ENCODE results near the gene ADAMTS3. TPM values are rescaled to one million over a fixed set of nuclear protein-coding genes. Genes with fewer than 3 reads are reported as not detected.

ADAMTS3 gene
- total RNA-seq, 1 donor from 2014 or later: 0.10 TPM

DNA sequence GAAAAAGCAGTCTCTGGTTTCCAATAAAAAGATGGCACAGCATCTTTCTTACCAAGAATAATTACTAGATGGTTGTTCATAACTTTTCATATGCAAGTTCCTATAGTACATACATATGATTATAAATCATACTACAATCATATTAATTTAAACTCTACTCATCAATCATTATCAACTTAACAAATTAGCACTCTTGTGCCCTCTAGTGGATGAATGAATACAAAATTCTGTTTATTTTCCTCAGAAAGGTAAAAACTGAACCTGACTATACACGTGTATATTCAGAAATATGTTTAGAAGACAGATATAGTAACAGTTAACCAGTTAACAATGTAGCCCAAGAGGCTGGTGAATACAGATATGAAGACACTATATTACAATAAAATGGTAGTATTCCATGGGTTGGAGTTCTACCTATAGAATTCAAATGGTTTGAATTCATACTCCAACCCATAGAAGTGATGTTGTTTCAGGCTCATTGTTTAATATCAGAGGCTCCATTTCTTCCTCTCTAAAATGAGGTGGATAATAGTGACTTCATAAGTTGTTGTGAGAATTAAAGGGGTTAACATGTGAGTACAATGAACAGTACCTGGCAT lies 100.0 kb downstream of the ADAMTS3 start:
- Mint-ChIP-seq H3K9me3 (ENCODE audit: unreplicated experiment) (no peaks in the 10 kb centered on the region), H3K4me1 (ENCODE audit: low read depth, unreplicated experiment) (no peaks in the 10 kb centered on the region), H3K27me3 (ENCODE audit: unreplicated experiment) (peaks cover 1% of the 10 kb centered on the region), H3K36me3 (ENCODE audit: unreplicated experiment) (no peaks in the 10 kb centered on the region), H3K4me3 (ENCODE audit: unreplicated experiment) (no peak overlapping the region), H3K27ac (ENCODE audit: unreplicated experiment) (no peak overlapping the region)
- TF ChIP-seq, protein P1, sequence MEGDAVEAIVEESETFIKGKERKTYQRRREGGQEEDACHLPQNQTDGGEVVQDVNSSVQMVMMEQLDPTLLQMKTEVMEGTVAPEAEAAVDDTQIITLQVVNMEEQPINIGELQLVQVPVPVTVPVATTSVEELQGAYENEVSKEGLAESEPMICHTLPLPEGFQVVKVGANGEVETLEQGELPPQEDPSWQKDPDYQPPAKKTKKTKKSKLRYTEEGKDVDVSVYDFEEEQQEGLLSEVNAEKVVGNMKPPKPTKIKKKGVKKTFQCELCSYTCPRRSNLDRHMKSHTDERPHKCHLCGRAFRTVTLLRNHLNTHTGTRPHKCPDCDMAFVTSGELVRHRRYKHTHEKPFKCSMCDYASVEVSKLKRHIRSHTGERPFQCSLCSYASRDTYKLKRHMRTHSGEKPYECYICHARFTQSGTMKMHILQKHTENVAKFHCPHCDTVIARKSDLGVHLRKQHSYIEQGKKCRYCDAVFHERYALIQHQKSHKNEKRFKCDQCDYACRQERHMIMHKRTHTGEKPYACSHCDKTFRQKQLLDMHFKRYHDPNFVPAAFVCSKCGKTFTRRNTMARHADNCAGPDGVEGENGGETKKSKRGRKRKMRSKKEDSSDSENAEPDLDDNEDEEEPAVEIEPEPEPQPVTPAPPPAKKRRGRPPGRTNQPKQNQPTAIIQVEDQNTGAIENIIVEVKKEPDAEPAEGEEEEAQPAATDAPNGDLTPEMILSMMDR (IDR thresholded peaks at IDR 0.05; ENCODE audit: partially characterized antibody, unreplicated experiment): peak; percentile 80
- no peak for DNase-seq

DNA sequence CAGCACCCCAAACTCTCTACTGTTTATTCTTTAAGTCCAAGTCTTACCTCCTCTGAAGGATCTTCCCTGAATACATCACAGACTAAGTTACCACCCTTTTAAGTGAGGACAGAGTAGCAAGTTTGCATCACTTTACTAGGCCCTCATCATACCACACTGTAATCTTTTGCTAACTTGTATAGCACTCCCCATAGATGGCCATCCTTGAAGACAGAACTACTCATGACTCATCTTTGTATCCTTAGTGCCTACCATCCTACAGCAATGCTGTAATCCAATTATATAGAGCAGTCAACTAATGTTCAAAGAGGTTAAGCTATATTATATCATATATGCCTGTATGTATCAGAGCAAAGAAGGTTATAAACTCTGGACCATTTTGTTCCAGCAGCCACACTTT lies 101.4 kb downstream of the ADAMTS3 start:
- Mint-ChIP-seq H3K4me3 (ENCODE audit: unreplicated experiment) (no peak overlapping the region), H3K4me1 (ENCODE audit: low read depth, unreplicated experiment) (no peaks in the 10 kb centered on the region), H3K36me3 (ENCODE audit: unreplicated experiment) (no peaks in the 10 kb centered on the region), H3K9me3 (ENCODE audit: unreplicated experiment) (no peaks in the 10 kb centered on the region), H3K27ac (ENCODE audit: unreplicated experiment) (no peak overlapping the region), H3K27me3 (ENCODE audit: unreplicated experiment) (peaks cover 1% of the 10 kb centered on the region)
- TF ChIP-seq, protein P1 (IDR thresholded peaks at IDR 0.05; ENCODE audit: partially characterized antibody, unreplicated experiment): no peak
- DNase-seq: no peak

DNA sequence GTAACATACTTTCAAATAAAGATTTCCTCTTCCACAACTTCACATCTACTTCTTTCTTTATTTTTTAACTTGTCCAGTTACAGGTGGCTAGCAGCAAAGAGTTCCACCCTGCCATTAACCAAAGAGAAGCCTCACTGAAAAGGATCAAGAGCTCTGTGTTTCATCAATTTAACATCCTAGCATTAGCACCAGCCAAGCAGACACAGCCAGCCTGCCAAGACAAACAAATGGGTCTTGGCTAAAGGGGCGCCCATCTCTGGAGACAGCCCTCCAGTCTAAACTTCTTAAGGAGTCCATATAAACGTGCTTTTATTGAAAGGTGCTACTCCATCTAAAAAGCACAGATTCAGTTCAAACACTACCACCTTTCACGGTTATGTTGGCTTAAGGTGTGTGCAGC lies 105.3 kb downstream of the ADAMTS3 start:
- Mint-ChIP-seq H3K27ac (ENCODE audit: unreplicated experiment) (no peak overlapping the region), H3K9me3 (ENCODE audit: unreplicated experiment) (no peaks in the 10 kb centered on the region), H3K4me1 (ENCODE audit: low read depth, unreplicated experiment) (no peaks in the 10 kb centered on the region), H3K27me3 (ENCODE audit: unreplicated experiment) (peaks cover 1% of the 10 kb centered on the region), H3K4me3 (ENCODE audit: unreplicated experiment) (no peak overlapping the region), H3K36me3 (ENCODE audit: unreplicated experiment) (no peaks in the 10 kb centered on the region)
- TF ChIP-seq, protein P1 (IDR thresholded peaks at IDR 0.05; ENCODE audit: partially characterized antibody, unreplicated experiment): no peak
- no peak for DNase-seq

DNA sequence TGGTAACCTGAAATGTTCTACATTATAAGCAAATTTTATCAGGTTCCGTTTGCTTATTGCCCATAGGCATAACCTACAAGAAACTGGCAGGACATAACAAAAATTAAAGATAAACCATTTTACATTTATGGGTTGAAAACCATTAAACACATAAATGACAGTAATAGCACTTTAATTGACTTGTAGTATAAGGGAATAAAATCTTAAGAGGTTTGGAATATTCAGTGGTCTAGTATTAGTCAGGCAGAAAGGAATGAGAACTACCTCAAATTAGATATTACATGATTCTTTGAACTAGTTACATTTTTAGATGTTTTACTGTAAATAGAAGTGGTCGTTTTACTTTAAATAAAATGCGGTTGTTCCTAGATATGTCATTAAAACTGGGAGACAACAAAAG lies 111.9 kb downstream of the ADAMTS3 start:
- Mint-ChIP-seq H3K27ac (ENCODE audit: unreplicated experiment) (no peak overlapping the region), H3K27me3 (ENCODE audit: unreplicated experiment) (no peaks in the 10 kb centered on the region), H3K4me1 (ENCODE audit: low read depth, unreplicated experiment) (no peaks in the 10 kb centered on the region), H3K9me3 (ENCODE audit: unreplicated experiment) (no peaks in the 10 kb centered on the region), H3K4me3 (ENCODE audit: unreplicated experiment) (no peak overlapping the region), H3K36me3 (ENCODE audit: unreplicated experiment) (no peaks in the 10 kb centered on the region)
- TF ChIP-seq, protein P1 (IDR thresholded peaks at IDR 0.05; ENCODE audit: partially characterized antibody, unreplicated experiment): no peak
- no peak for DNase-seq

DNA sequence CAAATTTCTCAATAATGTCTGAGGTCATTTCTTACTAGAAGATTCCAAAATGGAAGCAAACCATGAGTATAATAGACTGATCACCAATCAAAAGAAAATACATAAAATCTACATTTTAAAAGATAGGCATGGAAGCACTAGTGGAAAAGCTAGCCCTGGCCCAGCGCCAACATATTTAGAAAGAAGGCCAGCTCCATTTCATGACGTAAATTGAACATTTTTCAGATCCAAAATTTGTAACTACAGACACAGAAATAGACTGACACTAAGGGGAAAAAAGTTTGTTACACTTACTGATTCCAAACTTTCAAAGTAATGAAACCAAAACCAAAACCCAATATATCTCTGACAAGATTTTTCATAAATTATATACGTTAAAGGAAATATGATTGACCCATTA lies 117.7 kb downstream of the ADAMTS3 start:
- no peak for DNase-seq
- Mint-ChIP-seq H3K27ac (ENCODE audit: unreplicated experiment) (no peak overlapping the region), H3K4me1 (ENCODE audit: low read depth, unreplicated experiment) (no peaks in the 10 kb centered on the region), H3K9me3 (ENCODE audit: unreplicated experiment) (no peaks in the 10 kb centered on the region), H3K27me3 (ENCODE audit: unreplicated experiment) (no peaks in the 10 kb centered on the region), H3K36me3 (ENCODE audit: unreplicated experiment) (no peaks in the 10 kb centered on the region), H3K4me3 (ENCODE audit: unreplicated experiment) (no peak overlapping the region)
- TF ChIP-seq, protein P1 (IDR thresholded peaks at IDR 0.05; ENCODE audit: partially characterized antibody, unreplicated experiment): no peak
